DMS79 (cell line): ENCODE data around the gene PLIN4.
A peak's percentile ranks its signal among the peaks of the same experiment; 100 is the strongest.
"Not testable (repeated sequence)": the region's sequence is repeated elsewhere in the genome, so short reads cannot be mapped to it uniquely, and the experiment has no call there.

Source experiments
- DNase-seq: peaks from one replicate; lab custom pipeline; 2025; lab: John Stamatoyannopoulos, UW

The PLIN4 gene

DNA sequence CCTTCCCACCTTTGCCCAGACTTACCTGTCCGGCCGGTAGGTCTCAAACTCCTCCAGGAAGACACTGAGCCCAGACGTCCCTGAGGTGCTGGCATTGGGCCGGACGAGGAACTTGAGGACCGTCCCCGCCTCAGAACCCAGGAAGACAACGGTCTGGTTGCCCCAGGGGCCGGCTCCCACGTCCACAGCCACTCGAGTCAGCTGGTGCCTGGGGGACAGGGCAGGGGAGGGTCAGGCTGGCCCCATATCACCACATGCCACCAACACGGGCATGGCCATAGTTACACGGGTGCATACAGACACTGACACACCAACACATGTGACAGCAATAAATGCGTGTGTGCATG, 29.9 kb upstream of the PLIN4 start:
- DNase-seq: no peak

DNA sequence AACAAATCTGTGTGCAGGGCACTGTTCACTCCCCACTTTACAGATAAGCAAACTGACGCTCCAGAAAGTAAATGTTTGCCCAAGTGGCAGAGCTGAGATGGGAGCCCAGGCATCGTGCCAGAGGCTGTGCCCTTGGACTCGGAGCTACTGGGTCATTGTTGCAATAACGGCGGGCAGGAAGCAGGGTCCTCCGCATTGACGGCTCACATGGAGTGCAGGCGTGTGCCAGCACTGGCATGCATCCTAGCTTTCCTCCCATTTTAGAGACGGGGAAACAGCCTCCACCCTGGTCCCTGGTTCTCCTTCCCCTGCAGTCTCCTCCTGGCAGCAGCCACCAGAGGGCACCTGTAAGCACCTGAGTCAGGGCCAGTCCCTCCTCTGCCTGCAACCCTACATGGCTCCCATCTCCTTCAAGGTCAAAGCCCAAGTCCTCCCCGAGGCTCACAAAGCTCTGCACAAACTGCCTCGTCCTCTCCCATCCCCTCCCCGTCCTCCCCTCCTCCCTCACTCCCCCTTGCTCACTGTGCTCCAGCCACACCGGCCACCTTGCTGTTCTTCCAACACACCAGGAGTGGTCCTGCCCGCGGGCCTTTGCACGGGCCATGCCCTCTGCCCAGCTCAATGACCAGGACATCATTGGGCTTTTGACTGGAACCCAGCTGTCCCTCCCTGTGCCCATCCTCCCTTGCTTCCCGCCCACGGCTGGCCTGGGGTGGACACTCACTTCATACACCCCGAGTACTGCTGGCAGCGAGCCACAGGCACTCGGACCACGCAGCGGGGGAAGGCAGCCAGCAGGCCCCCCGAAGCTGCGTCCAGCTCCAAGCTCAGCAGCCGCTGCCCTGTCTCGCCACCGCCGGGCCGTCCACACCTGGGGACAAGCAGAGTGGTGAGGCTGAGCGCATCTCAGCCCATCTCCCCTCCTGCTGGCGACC, 29.3 kb upstream of the PLIN4 start:
- DNase-seq: no peak

DNA sequence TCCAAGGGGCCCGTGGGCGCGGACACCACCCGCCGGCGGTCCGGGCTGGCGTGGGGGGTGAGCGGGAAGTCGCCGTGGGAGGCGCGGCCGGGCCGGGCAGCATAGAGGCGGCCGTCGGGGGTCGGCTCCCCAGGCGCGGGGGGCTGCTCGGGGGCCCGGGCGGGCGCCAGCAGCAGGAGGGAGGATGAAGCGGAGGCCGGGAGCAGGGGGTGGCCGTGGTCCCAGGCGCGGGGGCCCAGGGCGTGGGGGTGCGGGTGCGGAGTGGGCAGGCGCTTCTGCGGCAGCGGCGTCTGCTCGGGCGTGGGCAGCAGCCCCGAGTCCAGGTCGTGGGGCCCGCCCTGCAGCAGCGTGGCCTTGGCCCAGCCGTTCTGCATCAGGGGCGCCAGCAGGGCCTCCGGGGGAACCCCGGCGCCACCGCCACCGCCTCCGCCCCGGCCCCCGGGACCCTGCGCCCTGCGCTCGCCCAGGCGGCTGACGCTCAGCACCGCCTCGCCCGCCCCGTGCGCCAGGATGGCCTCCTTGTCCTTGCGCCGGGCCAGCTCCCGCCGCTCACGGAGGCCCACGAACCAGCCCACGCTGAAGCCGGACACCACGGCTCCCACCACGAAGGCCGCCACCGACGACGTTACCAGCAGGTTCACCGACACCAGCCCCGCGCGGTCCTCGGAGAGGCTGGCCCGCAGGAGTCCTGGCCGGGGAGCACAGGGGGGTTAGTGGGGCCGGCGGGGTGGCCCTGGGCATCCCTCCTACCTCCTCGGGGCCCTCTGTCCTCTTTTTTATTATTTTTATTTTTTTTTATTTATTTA, 25.8 kb upstream of the PLIN4 start:
- DNase-seq: no peak

DNA sequence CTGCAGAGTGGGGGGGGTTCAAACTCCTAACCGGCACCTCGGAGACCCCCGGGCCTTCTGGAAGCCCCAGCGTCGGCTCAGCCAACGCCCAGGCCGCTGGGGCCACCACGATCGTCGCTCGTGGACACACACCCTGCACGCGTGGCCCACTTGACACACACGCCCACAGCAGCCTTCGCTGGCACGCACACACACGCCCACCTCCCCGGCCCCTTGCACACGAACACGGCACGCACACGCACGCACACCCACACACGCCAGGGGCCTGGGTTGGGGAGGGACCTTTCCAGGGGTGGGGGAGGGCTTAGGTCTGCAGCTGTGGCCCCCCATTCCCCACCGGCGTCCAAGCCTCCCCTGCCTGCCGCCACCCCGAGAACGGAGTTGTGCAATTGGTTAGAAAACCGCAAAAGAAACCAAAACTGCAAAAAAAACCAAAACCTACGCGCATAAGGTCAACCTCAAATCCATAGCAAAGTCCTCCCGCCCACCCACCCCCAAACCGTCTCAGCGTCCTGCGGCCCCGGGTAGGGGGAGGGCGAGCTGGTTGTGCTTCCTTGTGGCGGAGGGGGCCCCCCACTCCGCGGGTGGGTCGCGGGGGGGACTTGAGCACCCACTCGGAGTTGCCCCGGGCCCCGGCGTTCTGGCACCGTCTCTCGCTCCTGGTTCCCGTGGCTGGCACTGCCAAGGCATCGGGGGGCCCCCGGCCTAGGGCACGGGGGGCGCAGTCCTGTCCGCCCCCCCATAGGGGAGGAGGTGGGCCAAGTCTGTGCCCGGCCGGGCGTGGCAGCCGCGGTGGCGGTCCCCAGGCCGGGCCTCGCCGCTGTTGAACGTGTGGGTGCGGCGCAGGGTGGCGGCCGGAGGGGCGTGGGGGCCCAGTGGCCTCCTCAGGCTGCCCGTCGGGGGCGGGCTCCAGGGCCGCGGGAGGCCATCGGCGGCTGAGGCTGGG, 24.9 kb upstream of the PLIN4 start:
- DNase-seq: no peak

DNA sequence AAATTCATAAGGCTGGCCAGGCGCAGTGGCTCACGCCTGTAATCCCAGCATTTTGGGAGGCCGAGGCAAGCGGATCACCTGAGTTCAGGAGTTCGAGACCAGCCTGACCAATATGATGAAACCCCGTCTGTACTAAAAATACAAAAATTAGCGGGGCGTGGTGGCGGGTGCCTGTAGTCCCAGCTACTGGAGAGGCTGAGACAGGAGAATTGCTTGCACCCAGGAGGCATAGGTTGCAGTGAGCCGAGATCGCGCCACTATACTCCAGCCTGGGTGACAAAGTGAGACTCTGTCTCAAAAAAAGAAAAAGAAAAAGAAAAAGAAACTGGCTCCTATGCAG, 23.5 kb upstream of the PLIN4 start:
- not testable (repeated sequence) for DNase-seq

DNA sequence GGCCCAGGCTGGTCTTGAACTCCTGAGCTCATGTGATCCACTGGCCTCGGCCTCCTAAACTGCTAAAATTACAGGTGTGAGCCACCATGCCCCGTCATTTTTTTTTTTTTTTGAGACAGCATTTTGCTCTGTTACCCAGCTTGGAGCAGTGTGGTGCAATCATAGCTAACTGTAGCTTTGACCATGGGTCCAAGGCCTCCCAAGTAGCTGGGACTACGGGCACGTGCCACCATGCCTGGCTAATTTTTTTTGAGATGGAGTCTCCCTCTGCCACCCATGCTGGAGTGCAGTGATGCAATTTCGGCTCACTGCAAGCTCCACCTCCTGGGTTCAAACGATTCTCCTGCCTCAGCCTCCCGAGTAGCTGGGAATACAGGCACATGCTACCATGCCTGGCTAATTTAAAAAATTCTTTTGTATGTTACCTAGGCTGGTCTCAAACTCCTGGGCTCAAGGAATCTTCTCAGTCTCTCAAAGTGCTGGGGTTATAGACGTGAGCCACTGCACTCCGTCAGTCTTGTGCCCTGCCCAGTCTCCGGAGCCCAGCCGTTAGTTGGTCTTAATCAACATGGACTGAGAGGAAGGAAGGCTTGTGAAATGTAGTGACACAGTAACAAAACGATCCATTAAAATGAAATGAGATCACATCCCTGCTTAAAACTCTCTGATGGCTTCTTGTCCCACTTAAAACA, 23.0 kb upstream of the PLIN4 start:
- no peak for DNase-seq

DNA sequence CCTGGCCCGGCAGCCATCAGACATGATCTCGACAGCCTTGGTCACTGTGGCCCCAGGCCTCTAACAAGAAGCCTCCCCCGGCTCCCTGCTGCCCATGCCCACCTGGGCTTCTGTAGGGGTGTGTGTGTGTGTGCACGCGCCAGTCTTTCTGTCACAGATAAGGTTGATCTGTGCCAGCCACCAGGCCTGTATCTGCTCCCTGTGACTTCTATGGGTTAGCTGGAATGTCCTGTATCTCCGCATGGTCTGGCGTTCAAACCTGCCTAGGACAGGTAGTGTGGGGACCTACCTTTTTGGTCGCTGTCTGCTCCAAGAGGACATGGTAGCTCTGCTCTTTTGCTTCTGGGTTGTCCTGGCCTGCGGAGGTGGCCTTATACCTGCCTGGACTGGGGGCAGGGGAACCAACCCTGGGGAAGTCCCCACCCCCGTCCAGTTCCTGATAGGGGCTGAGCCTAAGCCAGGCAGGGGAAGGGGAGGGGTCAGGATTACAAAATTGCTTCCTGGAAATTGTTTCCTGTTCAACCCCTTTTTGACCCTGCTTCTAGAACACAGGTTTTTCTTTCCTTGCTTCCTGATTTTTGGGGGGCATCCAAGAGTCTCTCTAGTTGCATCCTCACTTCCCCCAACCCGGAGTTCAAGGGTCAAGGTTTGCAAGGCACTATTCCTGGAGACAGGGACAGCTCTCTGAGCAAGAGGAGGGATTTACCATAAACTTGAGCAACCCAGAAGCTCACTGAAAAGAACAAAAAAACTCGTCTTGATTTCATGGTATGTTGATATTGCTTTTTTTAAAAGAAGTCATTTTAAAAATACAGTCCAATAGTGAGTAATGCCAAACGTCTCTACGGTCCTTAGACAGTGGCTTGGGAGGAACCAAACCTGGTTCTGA, 21.7 kb upstream of the PLIN4 start, which contains the start of gene LRG1:
Gene LRG1 (minus strand): TSS at position 344 of the 889 bp plus-strand sequence. CDS start 23 bp downstream, at position 321.
- no peak for DNase-seq

DNA sequence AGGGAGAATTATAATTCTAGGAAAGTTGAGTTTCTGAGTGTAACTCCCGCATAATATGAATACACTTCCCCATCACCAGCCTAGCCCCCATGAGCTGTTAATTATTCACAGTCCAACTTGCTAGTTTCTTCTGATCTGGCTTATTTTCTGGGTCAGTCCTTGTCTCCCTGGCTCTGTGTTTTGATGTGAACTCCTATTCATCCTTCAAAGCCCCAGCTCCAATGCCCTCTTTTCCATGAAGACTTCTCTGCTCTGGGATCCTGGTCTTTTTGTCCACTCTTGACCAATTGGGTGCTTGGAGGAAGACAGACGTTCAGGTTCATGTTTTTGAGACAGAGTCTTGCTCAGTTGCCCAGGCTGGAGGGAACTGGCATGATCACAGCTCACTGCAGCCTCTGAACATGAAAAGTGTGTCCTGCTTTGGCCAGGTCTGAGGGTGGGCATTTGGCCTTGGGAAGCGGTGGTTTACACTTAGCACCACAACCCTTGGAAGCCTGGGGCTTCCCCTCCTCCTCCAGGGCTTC, 20.9 kb upstream of the PLIN4 start:
- no peak for DNase-seq

DNA sequence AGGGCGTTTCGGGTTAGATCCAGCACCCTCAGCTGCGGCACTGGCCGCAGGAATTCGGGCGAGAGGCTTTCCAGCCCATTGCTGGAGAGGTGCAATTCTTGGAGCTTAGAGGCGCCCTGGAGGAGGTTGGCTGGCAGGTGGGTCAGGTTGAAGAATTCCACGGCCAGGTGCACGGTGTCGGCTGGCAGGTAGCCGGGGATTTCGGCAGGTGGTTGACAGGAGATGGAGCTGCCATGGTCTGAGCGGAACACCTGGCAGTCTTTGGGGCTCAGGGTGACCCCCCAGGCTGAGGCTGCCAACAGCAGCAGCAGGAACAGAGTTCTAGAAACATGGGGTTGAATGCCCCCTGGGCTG, 20.3 kb upstream of the PLIN4 start:
- peak; percentile 69 for DNase-seq

DNA sequence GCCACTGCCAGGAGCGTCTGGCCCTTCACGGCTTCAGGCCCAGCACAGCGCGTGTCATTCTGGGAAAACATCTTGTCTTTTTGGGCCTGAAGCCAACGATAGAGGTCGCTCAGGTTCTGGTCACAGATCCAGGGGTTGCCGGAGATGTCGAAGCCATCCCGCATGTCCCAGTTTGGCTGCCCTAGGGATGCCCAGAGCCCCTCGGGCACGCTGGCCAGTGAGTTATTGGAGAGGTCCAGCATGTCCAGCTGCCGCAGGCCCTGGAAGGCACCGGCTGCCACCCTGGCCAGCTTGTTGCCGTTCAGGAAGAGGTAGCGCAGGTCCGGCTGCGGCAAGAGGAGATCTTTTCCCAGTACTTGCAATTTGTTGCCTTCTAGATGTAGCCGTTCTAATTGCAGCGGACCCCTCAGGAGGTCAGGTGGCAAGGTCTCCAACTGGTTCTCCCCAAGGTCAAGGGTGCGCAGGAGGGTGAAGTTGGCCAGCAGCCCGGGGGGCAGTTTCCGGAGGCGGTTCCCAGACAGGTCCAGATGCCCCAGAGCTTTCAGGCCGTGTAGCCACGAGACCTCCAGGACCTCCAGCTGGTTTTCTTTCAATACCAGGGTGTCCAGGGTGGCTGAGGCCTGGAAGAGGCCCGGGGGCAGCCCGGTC, 19.8 kb upstream of the PLIN4 start:
- DNase-seq: peak; percentile 23

DNA sequence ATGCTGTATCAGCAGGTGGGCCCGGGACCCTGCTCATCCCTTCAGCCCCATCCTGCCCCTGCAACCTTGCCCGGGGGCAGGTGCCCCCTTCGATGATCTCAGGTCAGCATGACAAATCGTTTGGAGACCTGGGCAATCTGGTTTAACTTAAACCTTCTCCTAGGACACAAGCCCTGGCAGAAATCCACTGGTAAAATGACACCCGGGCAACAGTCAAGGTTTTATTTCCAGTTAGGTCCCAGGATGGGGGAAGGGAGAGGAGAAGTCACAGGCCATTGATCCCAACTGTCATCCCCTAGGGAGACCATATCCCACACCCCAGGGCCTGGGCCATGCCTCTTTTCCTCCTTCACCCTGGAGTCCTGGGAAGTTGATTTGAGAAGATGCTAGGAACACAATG, 18.5 kb upstream of the PLIN4 start:
- no peak for DNase-seq

DNA sequence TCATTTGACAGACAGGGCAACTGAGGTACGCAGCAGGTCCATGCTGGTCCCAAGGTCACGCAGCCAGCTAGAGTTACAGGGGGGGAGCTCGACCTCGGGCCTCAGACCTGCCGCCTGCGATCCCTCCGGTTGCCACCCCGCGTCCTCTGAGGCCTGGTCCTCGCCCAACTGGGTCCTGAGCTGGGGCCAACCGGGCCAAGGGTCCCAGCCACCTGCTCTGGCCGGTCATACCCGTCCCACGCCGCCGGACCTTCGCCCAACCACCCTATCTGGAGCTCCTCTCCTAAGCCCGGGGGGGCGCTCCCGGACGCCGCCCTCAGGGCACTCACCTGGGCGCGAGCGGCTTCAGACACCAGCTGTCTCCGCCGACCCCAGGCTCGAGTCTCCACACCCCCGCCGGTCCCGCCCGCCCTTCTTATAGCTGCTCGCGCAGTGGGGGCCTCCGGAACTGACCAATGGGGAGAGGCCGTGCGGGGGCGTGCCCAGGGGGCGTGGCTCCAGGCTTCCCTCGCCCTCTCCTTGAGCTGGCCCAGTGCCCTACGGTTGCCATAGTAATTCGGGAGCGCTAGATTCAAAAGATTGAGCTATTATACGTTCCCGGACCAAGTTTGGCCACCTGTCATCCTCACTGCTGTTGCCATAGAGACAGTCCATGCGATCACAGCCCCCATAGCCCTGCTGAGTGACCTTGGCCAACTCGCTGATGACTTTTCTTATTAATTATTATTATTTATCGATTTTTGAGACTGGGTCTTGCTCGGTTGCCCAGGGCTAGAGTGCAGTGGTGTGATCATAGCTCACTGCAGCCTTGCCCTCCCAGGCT, 16.8 kb upstream of the PLIN4 start, which contains the start of gene PLIN5:
Gene PLIN5 (minus strand): TSS at position 389 of the 823 bp plus-strand sequence. CDS start 1,150 bp downstream, outside the sequence.
- peak; percentile 73 for DNase-seq

DNA sequence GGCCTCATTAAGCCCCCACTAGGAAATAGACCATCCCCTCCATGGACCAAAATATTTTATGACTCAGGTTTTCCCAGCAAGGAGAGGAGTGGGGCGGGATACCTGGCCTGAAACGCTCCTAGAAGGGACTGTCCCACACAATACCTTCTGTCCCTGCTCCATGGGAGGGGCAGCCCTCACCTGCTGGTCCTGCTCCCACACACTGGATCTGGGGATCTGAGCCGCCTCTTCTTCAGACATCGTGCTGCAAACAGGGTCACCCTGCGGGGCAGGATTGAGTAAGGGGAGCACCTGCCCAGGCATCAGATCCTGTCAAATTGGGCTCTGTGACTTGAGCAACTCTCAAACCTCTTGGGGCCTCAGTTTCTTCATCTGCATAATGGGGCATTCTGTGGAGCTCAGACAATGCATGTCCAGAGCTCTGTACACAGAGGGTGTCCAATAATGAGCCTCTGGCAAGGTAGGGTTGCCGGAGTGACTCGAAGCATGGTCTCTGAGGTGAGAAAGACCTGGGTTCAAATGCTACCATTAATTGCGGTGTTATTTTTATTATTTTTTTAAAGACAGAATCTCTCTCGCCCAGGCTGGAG, 15.6 kb upstream of the PLIN4 start:
- no peak for DNase-seq

DNA sequence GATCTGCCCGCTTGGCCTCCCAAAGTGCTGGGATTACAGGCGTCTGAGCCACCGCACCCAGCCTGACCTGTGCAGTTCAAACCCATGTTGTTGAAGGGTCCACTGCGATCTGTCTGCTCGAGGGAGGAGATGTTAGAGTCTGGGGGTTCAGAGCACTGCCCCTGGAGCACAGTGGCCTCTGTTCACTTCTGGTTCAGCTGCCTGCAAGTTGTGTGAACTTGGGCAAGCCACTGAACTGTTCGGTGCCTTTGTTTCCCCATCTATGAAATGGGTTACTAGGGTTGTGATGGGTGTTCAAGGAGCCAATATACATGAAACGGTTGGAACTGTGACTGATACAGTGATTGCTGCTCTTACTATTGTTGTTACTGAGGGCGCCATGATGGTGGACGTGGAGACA, 15.0 kb upstream of the PLIN4 start:
- no peak for DNase-seq

DNA sequence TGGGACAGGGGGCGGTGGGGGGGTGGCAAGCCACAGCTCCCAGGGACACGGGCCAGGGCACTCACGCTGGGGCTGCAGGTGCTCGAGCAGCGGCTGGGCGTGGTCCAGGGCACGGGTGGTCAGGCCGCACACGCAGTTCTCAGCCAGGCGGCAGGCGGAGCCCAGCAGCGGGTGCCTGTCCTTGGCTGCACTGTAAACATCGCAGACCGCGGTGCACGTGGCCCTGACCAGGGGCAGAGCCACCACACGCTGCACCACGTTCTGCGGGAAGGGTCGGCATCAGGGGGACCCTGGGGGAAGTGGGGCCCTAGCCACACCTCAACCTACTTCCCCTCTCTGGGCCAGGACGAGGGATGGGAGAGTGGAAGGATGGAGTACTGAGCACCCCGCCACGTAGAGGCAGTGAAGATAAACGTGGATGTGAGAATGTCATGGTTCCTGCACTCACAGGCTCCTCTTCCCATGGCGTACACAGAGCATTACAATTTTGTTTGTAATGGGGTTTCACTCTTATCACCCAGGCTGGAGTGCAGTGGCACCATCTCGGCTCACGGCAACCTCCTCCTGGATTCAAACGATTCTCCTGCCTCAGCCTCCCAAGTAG, 13.4 kb upstream of the PLIN4 start:
- no peak for DNase-seq

DNA sequence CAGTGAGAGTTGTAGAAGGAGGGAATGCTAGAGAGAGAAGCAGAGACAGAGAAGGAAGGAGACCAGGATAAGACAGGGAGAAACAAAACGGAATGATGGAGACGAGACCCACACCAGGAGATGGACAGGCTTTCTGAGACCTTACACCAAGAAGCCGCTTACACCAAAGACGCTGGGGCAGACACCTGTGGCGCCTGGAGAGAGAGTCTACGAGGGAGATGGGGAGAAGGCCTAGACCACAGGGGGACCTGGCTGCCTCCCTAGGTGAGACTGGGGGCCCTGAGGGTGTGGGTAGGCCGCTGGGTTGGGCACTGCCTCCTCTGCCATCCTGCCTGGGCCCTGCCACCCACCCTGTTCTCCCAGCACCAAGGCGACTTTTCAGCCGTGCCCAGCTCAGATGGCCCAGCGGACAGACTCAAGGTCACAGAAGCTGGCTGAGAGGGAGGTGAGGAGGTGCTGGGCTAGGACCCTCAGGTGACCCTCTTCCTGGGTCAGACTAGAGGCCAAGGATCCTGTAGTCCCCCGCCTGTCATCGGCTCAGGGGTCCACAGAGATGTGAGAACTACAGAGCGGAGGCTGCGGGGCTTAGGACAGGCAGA, 11.7 kb upstream of the PLIN4 start:
- no peak for DNase-seq

DNA sequence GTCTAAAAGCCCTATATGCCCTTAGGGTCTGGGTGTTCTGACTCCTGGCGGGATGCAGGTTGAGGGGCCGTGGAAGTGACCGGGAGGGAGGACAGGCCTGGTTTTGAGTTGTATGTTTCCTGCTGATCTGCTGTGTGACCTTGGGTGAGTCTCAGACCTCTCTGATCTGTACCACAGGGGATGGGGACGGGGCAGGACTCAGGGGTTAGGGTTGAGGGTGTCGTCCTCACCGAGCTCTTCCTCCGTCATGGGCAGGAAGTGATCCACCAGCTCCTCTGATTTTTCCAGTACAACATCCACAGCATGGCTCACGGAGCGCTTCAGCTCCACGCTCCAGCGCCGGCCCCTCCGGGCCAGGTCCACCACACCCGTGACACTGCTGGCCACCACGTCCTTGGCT, 10.6 kb upstream of the PLIN4 start:
- no peak for DNase-seq
